ENCODE data around the gene WT1.

The WT1 gene

GRCh38 chr11:32420139-32420538 is 15.2 kb downstream of the WT1 start:
- Histone ChIP-seq H3K9me3 (ENCODE audit: severe bottlenecking) (no peaks in the 10 kb centered on the region), H3K27me3 (ENCODE audit: insufficient read depth, low read depth, severe bottlenecking) (peaks cover 70% of the 10 kb centered on the region), H3K27ac (no peak overlapping the region), H3K4me3 (ENCODE audit: low read depth, low read length) (no peak overlapping the region), H3K36me3 (no peaks in the 10 kb centered on the region)
- DNase-seq: no peak
- TF ChIP-seq, protein P1, sequence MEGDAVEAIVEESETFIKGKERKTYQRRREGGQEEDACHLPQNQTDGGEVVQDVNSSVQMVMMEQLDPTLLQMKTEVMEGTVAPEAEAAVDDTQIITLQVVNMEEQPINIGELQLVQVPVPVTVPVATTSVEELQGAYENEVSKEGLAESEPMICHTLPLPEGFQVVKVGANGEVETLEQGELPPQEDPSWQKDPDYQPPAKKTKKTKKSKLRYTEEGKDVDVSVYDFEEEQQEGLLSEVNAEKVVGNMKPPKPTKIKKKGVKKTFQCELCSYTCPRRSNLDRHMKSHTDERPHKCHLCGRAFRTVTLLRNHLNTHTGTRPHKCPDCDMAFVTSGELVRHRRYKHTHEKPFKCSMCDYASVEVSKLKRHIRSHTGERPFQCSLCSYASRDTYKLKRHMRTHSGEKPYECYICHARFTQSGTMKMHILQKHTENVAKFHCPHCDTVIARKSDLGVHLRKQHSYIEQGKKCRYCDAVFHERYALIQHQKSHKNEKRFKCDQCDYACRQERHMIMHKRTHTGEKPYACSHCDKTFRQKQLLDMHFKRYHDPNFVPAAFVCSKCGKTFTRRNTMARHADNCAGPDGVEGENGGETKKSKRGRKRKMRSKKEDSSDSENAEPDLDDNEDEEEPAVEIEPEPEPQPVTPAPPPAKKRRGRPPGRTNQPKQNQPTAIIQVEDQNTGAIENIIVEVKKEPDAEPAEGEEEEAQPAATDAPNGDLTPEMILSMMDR (IDR thresholded peaks at IDR 0.05; ENCODE audit: low read depth, low read length): no peak

- no peak for DNase-seq
- TF ChIP-seq, protein P1 (IDR thresholded peaks at IDR 0.05; ENCODE audit: low read depth, low read length): no peak
- no peak overlapping the region for H3K27ac ChIP-seq
- H3K36me3 ChIP-seq: no peaks in the 10 kb centered on the region
- H3K4me3 ChIP-seq (ENCODE audit: low read depth, low read length): no peak overlapping the region
- H3K9me3 ChIP-seq (ENCODE audit: severe bottlenecking): no peaks in the 10 kb centered on the region
- peaks cover 67% of the 10 kb centered on the region for H3K27me3 ChIP-seq (ENCODE audit: insufficient read depth, low read depth, severe bottlenecking)
Measured at GRCh38 chr11:32418836-32419235, 16.5 kb downstream of the WT1 start.

DNA sequence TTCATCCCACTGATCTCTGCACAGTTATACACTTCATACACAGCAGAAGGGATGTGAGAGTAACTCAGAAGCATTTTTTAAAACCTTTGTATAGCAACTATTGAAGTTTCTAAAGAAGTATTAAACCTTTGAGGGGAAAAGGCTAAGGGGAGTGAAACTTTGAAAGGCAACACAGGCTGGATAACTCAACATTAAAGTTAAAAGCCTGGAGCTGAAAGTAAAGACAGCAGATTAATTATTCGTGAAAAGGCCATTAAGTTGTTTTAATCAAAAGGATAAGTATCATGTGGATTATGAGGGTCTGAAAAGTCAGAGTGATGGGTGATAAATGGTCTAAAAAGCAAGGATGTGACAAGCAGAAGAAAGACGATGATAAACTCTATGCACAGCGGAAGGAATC is 17.5 kb downstream of the WT1 start:
- no peak for DNase-seq
- Histone ChIP-seq H3K27ac (no peak overlapping the region), H3K4me3 (ENCODE audit: low read depth, low read length) (no peak overlapping the region), H3K36me3 (no peaks in the 10 kb centered on the region), H3K9me3 (ENCODE audit: severe bottlenecking) (no peaks in the 10 kb centered on the region), H3K27me3 (ENCODE audit: insufficient read depth, low read depth, severe bottlenecking) (peaks cover 63% of the 10 kb centered on the region)
- TF ChIP-seq, protein P1 (IDR thresholded peaks at IDR 0.05; ENCODE audit: low read depth, low read length): no peak

GRCh38 chr11:32416301-32416700 is 19.0 kb downstream of the WT1 start:
- TF ChIP-seq, protein P1 (IDR thresholded peaks at IDR 0.05; ENCODE audit: low read depth, low read length): no peak
- Histone ChIP-seq H3K36me3 (no peaks in the 10 kb centered on the region), H3K9me3 (ENCODE audit: severe bottlenecking) (no peaks in the 10 kb centered on the region), H3K27ac (no peak overlapping the region), H3K4me3 (ENCODE audit: low read depth, low read length) (no peak overlapping the region), H3K27me3 (ENCODE audit: insufficient read depth, low read depth, severe bottlenecking) (peaks cover 62% of the 10 kb centered on the region)
- DNase-seq: no peak

GRCh38 chr11:32414925-32415324 is 20.4 kb downstream of the WT1 start:
- Histone ChIP-seq H3K36me3 (no peaks in the 10 kb centered on the region), H3K4me3 (ENCODE audit: low read depth, low read length) (no peak overlapping the region), H3K27me3 (ENCODE audit: insufficient read depth, low read depth, severe bottlenecking) (peaks cover 59% of the 10 kb centered on the region), H3K9me3 (ENCODE audit: severe bottlenecking) (no peaks in the 10 kb centered on the region), H3K27ac (no peak overlapping the region)
- TF ChIP-seq, protein P1 (IDR thresholded peaks at IDR 0.05; ENCODE audit: low read depth, low read length): no peak
- no peak for DNase-seq

DNA sequence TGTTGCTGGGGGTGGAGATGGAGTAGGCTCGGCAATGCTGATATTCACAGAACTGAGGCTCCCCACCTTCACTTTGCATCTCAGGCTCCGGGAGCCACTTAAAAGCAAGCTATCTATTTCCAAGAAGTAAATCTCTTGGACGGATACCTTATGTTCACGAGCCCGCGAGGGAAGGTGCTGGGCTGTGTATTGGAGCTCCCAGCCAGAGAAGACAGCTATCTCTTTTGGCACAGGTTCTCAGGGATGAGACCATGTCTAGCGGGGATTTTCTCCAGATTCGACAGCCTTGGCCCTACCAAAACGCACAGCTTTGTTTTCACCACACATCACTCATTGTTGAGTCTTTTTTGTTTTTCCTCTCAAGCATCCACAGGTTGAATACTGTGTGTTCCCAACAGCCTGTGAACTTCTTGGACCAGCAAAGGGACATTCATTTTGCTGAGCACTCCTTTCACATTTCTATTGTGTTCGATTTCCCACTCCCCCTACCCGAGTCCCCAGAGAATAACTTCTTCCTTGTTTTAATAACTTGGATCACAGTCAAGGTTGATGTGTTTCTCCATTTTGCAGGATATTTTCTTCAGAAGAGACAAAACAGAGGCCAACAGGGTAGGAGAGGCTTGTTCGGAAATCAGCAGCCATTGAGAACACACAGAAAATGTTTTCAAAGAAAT is 23.3 kb downstream of the WT1 start:
- H3K9me3 ChIP-seq (ENCODE audit: severe bottlenecking): no peaks in the 10 kb centered on the region
- no peak for DNase-seq
- H3K27ac ChIP-seq: no peak overlapping the region
- H3K36me3 ChIP-seq: no peaks in the 10 kb centered on the region
- H3K27me3 ChIP-seq (ENCODE audit: insufficient read depth, low read depth, severe bottlenecking): peaks cover 62% of the 10 kb centered on the region
- H3K4me3 ChIP-seq (ENCODE audit: low read depth, low read length): no peak overlapping the region
- TF ChIP-seq, protein P1 (IDR thresholded peaks at IDR 0.05; ENCODE audit: low read depth, low read length): no peak

Data from WERI-Rb-1 (cell line).